Fibroblast of skin of left biceps (primary cell): ENCODE results near the gene TBC1D10A.

Experiments used
- DNase-seq, 2 experiments: peaks; one replicate each; pipeline ENCODE4 v3.0.0-alpha.2; 2013; ENCODE audit warnings: low read depth in 2 of 2

The TBC1D10A gene

DNA sequence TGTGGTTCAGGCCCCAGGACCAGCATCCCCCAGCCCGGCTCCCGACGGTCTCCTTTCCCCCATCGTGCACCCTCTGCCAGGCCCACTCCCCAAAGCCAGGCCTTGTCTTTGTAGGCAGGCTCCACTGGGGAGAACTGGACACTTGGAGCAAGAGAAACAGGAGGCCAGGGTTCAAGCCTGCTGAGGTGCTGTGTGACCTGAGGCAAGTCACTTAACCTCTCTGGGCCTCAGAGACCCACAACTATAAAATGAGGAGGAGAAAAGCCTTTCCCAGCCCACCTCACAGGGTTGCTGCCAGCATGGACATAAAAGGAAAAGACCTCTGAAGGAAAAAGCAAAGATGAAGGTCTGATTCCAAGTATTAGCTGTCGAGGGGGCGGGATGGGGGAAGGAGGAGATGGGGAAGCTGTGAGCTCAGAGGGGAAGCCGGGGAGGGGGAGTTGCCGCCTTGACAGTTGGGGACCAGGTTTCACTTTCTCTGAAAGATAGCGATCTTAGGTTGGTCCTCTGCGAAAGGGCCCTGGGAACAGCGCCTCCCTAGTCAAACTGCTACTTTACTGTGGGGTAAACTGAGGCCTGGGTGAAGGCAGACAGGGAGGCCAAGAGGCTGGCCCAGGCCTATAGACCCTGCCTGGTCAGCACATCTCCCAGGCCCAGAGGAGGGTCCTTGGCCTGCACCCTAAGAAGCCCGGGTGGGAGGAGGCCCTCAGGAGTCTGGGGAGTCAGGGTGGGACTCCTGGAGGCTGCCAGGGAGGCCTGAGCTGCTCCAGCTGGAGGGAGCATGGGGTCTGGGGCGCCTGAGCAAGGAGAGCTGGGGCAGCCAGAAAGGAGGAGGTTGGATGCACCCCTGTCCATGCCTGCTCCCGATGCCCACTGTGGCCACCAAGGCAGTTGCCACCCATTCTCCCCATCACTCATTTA is 59.1 kb downstream of the TBC1D10A start:
- DNase-seq = no peak

DNA sequence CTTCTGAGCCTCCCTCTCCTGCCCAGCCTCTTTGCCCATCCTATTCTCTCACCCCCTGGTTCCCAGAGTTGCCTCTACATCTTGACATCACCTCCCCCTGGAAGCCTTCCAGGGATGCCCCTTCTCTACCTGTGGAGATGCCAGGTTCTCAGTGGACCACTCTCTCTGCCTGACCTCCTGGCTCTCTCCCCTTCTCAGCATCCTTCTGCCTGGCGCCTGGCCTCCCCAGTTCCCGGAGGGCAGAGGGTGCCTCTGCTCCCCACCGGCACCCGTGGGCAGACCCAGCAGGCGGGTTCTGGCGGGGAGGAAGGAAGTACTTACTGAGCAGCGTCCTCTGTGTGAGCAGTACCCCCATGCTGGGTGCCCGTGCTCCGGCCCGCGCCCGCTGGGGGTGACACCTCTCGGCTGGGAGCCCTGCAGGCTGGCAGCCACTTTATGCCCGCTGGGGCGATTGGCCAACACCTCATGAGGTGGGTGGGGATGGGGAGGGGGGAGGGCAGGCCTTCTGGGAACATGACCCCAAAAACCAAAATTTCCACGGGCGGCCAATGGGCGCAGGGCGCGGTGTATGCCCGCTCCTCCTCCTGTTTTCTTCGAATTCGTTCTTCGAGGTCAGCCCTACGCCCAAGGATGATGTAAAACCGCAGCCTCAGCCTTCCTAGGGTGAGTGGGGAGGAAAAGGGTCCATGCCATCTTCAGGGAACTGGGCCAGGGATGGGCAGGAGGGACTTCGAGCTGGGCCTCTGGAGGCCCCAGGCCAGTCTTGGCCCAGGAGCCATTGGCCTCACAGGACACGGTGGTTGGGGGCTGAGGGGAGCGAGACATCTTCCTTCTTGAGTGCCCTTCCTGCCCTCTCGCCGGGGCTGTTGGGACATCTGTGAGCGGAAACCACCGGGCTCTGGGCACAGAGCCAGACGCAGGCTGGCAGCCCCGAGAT is 60.0 kb downstream of the TBC1D10A start, which contains the start of gene OSM:
Gene OSM (minus strand): TSS at position 407 of the 937 bp plus-strand sequence. CDS start 52 bp downstream, at position 355.
- DNase-seq = no peak

DNA sequence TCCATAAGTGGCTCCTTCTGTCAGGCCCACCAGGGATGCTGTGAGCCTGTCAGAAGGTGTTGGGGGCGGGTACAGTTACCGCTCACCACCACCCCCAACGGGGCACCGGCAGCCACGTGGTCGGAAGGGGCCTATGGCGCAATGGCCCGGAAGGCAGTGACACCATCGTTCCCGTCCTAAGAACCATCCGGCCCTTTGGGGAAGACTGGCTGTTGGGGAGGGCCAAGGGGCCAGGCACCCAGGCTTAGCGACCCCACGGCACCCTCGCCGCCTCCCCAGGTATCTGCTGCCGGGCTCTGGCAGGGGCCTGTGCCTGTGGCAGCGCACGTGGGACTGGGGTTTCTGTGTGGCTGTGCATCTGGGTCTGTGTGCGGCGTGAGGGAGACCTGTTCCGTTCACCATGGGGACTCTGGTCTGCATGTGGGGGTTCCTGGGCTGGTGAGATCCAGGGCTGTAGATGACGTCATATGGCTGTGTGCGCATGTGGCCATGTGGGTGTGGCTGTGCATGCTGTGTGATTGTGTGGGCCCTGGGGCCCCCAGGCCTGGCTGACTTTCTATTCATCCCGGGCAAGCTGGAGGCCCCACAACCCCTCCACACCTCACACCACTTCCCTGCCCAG is 60.8 kb downstream of the TBC1D10A start:
- no peak for DNase-seq

DNA sequence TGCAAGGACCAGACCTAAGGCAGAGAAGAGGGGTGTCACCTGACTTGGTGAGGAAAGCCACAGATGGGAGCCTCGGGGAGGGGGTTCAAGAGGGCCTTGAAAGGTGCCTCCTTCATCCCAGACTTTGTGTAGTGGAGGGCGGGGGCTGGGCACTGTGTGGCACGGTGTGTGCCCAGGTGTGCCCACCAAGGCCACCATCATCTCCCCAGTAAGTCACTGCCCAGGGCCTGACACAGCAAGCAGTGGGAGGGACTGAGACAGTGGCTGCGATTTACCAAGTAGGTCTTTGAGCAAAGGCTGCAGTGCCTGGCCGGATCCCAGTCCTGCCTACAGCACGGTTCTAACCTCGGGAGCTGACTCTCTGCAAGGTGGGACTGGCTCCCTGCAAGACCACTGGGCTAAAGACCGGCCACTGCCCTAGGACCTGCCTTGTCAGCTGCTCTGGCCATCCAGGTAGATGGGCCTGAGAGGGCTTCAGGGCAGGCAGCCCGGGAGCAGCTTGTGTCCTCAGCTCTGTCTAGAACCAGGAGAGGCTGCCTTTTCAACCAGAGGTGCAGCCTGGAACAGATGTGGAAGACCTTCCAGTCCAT is 61.5 kb downstream of the TBC1D10A start:
- DNase-seq = no peak

DNA sequence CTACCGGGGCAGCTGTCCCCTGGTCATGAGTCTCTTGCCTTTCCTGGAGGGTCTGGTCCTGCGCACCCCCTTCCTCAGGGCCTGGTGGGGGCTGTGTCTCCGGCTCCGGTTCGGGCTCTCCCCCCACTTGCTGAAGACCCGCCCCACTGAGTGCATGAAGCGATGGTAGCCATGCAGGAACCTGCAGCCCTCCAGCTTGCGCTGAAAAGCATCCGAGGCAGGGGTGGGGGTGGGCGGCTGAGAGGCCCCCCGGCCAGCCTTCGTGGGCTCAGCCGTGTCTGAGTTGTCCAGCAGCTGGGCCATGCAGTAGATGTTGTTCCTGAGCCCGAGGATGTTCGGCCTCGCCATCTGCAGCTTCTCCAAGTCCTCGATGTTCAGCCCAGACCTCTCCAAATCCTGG is 62.9 kb downstream of the TBC1D10A start:
- DNase-seq = no peak

DNA sequence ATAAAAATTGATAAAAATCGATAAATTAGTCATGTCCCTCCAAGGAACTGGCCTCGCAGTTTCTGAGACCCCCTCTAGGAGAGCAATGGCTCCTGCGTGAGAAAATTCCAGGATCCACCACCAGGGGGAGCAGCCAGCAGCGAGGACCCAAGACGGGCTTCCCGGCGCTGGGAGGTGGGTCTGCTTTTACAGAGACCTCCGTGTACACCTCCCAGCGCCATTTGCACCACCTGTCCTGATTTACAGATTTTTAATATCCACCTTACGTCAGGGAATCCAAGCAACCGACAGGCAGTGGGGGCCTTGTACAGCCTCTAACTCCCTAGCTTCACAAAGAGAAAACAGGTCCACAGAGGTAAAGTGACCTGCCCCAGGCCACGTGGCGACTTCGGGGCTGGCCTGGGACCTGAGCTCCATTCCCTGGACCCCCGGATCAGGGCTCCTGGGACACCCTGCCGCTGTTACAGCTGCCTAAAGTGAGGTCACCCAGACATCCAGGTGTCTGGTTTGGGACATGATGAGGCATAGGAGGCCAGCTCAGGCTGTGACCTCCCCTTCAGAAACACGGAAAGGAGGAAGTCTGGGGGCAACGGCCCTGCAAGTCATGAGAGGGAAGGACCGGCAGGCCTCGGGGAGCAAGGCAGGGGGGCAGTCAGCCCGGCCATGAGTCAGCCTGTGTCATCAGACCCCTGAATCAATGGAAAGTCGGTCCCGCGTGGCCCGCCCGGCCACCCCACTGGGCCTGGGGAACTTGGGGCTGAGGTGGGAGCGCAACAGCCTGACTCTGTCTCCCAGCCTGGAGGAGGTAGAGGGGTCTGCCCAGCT is 63.6 kb downstream of the TBC1D10A start:
- no peak for DNase-seq

DNA sequence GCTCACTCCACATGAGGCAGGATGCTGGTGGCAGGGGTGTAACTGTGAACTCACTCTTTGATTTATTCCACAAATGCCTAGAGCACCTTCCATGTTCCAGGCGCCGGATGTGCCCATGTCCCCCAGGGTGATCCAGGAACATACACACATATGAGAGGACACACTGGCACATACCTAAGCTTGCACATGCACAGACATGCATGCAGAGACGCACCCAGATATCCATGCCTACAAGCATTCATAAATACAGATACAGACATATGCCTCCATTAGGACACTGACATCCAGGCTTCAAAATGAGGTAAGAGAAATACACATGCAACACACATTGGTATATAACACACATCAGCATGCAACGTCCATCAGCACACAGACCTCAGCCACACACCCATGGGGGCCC is 64.6 kb downstream of the TBC1D10A start:
- no peak for DNase-seq

DNA sequence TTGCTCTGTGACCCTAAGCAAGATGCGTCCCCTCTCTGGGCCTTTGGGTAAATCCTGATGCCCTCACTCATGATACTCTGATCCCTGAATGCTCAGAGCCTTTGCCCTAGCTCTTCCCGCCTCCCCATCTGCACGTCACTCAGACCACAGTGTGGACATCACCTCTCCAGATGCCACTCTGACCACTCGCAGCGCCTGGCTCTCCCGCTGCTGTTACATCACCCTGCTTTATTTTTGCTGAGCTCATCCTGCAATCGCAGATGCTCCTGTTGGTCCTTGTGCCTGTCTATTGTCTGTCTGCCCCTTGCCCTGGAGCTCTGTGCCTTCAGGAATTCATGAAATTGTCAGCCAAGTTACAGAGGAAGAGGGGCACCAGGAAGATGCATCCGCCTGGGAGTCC is 65.6 kb downstream of the TBC1D10A start:
- no peak for DNase-seq

DNA sequence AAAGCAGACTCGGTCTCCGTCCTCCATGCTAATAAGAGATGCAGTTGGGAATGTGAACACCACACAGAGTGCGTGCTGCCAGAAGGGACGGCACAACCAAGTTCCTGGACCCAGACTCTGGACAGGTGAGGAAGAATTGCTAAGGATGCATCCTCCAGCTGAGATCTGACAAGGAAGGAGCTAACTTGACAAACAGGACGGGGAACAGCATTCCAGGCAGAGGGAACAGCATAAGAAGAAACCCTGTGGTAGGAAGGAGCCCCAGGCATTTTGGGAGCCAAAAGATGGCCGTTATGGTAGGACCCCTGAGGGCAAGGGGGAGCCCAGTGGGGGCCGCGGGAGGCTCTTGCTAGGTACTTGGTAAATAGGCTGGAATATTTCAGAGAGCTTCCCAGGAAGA is 66.1 kb downstream of the TBC1D10A start:
- no peak for DNase-seq

DNA sequence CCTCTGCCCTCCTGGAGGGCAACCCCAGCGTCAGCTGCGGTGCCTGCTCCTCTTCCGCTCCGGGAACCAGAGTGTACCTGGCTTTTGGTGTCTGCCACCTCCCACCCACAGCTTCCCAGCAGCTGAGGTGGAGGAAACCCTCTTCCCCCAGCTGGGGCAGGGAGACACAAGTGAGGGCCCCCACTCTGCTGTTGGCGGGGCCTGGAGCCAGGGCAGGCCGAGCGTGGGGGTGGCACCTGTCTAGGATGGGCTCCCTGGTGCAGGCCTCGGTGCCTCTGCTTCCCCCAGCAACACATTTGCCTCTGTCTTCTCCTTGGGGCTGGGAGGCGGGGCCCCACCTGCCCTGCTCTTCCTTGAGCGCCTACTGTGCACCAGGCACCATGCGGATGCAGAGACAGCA is 66.5 kb downstream of the TBC1D10A start:
- no peak for DNase-seq

DNA sequence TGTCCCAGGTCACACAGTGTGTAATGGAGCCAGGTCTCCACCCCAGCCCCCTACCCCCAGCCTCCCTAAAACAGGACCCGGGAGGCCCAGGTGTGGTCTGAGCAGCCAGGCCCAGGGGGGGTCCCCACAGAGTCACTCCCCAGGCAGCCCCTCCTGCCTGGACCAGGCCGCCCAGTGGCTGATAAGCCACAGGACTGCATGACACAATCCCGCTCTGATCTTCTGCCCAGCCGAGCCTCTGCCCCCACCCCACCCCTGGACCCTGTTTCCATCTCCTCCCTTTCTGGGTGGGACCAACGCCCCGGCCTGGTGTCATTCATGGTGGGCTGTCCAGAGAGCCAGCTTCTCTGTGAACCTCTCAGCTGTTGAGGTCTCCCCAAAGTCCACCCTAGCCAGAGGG is 72.4 kb downstream of the TBC1D10A start:
- no peak for DNase-seq

DNA sequence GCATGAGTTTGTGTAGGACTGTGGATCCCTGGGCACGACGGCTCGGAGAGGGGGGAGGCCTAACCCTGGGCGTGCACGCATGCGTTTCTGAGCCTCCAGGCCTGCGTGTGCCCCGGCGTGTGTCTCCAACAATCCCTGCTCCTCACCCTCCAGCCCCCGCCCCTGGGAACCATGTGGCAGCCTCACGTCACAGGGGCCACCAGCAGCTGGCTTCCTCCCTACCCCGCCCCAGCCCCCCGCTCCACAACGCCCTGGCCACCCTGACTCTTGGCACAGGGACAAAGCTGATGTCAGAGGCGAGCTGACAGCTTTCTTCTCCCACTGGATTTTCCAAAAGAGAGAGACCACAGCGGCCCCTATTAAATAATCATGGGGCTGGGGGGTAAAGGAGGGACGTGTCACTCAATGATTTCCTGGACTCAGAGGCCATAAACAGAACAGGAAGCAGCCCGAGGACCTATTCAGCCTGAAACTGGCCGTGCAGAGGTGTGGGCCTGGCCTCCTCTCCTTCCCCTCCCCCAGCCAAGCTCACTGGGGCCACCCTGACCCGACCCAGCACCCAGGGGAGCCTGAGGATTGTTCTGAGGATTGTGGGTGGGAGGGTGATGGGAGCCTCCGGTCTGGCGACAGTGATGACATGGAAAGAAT is 73.4 kb downstream of the TBC1D10A start:
- no peak for DNase-seq

DNA sequence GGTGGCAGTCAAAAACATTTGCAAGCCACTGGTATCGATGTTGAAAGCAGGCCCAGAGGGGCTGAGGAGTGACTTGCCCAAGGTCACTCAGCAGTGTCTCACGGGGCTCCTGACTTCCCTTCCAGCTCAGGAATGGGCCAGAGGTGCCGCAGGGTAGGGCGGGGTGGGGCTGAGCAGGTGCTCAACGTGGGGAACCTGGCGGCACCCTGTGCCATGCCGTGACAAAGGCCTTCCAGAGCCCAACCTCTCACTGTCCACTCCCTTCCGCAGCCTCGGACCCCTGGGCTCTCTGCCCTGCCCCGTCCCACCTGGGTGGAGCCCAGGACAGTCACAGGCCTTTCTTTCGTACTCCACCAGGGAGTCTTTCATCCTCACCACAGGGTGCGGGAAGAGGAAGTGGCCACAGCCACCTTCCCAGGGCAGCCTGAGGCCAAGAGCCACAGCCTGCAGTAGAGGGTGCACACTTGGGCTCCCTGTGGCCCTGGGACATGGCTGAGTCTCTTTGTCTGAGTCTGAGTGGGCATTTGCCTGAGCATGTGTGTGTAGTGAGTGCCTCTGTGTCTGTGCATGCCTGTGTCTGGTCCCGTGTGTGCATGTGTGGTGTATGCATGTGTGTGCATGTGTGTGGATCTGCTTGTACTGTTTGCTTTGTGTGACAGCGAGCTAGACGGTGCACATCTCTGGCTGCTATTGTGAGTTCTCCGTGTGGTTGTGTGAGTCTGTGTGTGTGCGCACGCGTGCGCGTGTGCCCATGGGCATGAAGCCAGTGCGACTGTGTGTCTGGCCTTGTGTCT is 74.1 kb downstream of the TBC1D10A start:
- DNase-seq = no peak

DNA sequence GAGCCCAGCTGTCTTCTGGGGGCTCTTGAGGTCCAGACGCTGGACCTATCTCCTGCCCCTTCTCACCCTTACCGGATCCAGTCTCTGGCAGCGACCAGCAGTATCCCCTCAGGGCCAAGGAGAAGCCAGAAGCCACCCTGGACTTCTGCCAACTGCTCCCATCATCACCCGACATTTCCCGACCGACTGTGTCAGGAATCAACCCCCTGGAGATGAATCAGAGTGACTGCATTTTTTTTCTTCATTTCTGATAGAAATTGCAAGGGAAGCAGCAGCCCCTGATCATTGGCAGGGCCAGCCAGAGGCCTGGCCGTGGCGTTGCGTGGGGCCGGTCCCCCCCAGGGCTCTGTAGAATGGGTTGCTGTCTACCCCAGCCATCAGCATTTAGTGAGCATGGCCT is 75.0 kb downstream of the TBC1D10A start:
- no peak for DNase-seq

DNA sequence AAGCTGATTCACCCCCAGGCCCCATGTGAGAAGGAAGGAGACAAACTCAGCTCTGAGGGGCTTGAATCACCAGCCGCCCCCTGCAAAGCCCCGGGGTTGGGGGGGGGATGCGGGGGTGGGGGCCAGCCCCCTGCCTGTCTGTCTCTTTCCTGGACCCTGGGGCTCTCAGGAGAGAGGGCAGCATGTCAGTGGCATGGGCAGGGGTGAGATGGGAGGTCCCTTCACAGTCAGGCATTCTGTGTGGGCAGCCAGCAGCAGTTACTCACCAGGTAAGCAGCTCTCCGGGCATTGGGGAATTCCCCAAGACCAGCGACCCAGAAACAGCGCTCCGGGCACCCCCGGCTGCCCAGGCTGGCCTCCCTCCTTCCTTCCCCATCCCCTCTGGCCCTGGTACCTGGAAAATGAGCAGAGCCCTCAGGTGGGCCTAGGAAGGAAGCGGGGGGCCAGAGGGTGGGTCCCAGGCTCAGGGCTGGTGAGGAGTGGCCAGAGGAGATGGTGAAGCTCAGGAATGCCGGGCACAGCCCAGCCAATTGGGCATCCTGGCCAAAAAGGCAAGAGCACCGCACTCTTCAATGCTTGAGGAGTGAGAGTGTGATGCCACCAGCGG is 76.0 kb downstream of the TBC1D10A start:
- DNase-seq = no peak

DNA sequence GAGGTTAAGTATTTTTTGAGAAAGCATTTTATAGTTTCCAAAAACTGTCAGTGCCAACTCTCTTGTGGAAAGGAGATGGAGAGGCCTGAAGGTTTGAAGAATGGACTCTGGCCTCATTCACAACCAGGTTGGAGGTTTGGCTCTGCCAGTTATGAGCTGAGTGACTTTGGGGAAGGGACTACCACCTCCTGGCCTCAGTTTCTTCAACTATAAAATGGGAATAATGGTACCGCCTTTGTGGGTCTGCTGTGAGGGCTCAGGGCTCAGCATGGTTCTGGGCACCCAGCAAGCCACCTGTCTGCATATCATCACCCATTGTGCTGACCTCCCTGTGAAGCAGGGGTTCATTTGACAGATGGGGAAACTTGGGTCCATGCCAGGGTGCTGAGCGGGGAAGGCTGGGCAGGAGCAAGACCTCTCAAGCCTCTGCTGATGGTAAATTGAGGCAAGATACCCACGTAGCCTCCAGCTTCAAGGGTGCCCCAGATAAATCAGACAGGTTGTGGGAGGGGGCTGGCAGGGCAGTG is 76.6 kb downstream of the TBC1D10A start:
- DNase-seq = no peak

DNA sequence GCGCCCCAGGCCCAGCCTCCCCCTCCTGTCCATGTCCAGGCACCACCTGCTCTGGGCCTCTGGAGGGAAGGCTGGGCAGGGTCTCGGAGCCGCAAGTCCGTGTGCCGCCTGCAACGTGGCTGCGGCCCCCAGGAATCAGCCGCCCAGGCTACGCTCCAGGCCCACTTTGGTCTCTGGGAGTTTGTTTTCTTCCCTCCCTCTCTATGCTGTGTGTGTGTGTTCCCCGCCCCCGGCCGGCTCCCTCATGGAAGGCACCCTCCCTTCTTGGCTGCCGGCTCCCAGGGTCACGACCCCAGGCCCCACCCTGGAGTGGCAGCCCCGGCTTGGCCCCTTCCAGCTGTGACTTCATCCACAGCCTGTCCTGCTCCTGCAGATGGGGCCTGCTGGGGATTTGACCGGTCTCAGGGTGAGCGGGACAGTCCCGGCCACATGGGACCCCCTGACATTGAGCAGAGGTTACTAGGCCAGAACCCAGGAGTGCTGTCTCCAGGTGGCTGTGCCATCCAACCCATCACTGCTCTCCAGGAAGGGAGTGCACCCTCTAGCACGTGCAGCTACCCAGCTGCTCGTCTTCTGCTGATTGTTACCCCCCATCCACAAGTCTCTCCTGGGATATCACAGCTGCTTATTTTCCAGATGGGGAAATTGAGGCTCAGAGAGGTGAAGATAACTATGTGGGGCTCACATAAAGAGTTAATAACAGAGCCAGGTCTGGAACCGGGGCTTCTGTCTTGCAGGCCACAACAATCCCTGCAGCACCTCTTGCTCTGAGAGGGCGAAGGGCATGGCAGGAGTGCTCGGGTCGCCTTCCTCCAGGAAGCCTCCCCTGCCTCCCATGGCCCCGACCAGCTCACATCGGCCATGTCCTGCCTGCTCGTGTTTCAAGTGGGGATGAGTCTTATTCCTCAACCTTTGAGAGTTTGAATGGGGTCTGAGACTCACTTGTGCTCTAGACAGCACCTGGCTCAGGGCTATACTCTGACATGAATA is 77.4 kb downstream of the TBC1D10A start:
- DNase-seq = no peak

DNA sequence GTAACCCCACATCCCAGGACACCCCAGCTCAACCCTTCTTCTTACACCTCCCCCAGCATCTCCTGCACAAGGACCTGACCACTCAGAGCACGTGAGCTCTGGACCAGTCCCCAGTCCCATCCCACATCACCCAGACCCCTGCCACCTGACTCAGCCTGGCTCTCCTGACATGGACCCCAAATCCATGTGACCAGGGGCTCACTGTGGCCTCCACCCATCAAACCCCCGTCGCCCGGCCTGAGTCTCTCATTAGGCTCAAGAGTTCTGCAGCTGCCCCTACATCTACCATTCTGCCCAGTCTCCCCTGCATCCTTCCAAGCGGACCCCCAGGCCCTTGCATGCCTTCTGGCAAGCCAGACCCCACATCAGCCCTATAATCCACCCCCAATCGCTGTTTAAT is 78.3 kb downstream of the TBC1D10A start:
- DNase-seq = no peak
